HG03066 (cell line): ENCODE results near the gene FGFBP1.

ENCODE experiments used
- ATAC-seq: cut with Tn5 transposase; IDR thresholded peaks from one replicate; pipeline ENCODE4 v1.9.1; 2021; ENCODE audit warnings: low read depth; ENCODE audit not compliant: unreplicated experiment

Gene FGFBP1

DNA sequence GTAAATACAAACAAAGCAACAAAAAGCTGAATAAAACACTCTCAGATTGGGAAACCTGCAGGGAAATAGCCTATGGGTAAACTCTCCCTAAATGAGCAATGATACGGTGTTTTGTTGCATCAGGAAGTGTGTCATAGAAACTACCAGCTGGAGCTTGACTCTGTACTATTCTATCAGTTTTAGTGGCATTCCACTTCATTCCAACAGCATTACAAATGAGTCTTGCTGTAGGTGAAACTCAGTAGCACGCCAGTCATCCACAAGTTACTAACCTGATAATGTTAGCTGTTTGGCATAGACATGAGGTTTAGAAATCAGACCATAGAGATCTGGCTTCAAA lies 24.9 kb downstream of the FGFBP1 start:
- ATAC-seq: no peak

DNA sequence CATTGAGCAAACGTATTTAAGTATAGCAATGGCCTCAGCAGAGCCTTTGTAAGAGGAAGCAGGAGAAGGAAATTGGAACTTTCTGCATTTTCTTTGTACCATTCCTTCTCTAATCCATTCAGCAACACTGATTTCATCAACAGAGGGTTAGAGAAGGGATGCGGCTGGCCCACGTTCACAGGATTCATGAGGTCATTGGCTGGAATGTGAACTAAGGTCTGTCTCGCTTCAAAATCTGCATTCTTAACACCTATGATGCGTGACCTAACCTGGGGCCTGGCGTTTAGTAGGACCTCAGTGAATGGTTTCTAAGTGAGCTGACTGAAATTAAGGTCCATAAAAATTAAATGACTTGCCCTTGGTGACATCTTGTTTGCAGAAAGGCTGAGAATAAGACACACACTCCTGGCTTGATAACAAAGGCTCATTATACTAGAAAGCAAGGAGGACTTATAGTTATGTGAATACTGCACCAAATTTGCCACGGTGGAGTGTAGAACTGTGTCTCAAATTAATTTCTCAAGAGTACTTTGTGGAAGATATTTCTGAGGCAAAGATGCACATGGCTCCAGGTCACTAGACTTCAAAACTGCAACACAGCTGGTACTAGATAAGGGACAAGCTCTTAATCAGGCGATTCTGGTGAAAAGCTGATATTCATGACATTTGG lies 25.4 kb downstream of the FGFBP1 start:
- ATAC-seq: no peak

DNA sequence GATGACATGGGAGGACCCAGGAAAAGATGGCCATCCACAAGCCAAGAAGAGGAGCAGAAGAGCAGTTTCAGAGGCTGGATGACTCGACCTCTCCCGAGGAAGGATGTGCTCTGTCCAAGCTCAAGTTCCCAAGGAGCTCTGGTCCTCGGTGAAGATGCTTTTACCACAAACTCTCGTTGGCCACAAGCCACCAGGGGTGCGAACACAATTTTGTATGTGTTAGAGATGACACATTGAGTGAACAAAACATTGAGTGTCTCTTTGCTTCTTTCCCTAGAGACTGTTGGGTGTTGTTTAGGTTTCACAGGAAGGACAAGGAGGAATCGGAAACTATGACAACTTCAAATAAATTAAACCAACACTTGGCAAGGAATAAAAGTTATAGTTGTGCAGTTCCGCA lies 26.3 kb downstream of the FGFBP1 start:
- ATAC-seq: no peak

DNA sequence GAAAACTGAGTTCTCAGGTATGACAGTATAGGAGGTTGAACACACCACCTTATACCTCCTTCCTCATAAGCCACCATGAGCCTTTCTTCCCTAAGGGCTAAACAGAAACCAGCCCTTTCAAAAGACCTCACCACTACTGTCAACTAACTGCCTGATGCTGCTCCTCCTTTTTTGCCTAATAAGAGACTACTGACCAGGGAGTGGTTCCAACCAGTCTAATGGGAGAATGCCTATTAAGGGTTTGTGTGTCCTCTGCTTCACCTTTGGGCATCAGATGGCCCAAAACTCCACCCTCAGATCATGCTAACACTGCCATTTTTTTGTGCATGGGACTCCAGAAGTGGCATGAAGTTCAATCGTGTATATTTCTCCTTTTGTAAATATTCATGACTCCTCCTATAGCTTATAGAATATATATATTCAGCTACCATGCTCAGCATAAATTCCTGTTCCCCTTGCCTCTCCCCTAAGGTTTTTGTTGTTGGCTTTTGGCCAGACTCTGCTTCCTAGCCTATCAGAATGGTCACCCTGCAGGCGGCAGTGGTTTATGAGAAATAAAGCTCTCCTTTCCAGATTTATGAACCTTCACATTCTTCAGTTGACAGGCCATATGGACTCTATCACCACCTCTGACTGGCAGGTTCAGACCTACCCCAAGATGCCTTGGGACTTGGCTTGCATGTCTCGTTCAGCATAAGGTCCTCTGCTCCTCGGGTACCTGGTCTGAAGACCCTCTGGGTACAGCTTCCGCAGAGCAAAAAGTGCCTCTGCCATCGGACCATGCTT lies 28.2 kb downstream of the FGFBP1 start:
- no peak for ATAC-seq

GRCh38 chr4:15907430-15907829 lies 31.1 kb downstream of the FGFBP1 start:
- ATAC-seq: no peak

DNA sequence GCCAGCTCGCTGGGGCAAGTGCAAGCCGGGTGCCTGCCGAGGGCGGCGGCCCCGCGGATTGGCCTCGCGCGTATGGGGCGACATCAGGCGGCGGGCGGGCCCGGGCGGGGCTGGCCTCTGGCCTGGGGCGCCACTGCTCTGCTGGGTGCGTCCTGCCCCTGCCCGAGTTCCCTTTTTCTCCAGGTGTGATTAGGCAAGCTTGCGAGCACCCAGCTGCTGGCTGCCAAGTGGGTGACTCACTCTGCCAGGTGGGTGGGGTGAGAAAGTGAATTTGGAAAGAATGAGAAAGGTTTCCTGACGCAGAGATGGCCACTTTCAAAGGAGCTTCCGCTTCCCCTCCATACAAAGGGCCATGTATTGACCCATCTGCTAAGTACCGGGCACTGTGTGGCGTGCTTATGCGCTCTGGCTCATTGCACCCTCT lies 32.5 kb downstream of the FGFBP1 start:
- no peak for ATAC-seq

- ATAC-seq: no peak
These were observed 35.8 kb downstream of the FGFBP1 start for GRCh38 chr4:15902746-15903145.

DNA sequence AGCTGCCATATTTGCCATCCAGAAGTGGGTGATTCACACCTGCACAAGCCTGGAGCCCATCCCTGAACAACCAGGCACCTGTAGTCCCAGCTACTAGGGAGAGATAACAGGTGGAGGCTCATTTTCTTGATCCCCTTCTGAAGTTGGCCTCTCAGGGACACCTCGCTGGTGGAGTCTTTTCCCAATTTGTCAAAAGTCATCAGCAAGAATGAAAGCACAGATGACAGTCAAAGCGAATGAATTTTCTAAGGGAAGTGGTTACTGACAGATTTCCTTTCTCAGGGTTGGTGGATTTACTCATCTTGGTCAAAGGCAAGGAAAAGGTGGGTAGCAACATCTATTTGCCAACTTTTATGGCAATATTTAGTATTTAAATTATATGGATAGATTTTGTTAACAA lies 36.5 kb downstream of the FGFBP1 start:
- no peak for ATAC-seq

- no peak for ATAC-seq
These were observed 37.5 kb downstream of the FGFBP1 start for GRCh38 chr4:15901007-15901406.

- no peak for ATAC-seq
These were observed 39.0 kb downstream of the FGFBP1 start for GRCh38 chr4:15899511-15899910.

DNA sequence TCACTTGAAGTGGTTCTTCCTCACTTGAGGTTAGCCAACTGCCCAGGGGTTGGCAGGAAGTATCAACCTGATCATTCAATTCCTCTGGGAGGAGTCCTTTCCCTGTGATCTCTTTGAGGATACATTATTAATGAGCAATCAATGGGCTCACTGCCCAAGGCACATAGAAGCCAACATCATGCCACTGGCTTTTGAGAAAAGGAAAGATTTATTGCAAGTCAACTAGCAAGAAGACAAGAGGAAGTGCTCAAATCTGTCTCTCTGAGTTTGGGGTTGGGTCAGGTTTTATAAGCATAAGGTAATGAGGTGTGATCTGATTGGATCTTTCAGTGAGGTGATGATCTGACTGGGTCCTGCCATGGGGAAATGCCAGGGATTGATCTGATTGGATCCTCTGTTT lies 39.6 kb downstream of the FGFBP1 start:
- no peak for ATAC-seq

GRCh38 chr4:15897577-15897976 lies 41.0 kb downstream of the FGFBP1 start:
- no peak for ATAC-seq

GRCh38 chr4:15894921-15895916 lies 43.3 kb downstream of the FGFBP1 start:
- ATAC-seq: no peak

DNA sequence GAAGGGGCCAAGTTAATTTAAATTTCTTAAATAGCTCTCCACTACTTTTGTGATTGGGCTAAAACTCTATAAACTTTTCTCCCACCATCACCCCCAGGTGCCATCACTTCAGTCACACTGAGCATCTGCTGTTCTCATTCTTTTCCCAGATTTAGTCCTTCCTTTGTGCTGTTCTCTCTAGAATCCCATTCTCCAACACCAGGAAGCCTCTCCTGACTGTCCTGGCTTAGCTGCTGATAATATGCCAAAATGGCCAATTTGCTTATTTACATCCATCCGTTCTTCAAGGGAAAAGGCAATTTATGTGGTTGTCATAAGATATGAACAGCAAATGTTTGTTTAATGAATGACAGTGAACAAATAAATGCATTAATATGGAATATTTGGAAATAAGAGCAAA lies 44.1 kb downstream of the FGFBP1 start:
- no peak for ATAC-seq

- ATAC-seq: no peak
These were observed 44.6 kb downstream of the FGFBP1 start for GRCh38 chr4:15893962-15894361.

GRCh38 chr4:15891312-15891711 lies 47.2 kb downstream of the FGFBP1 start:
- ATAC-seq: no peak

DNA sequence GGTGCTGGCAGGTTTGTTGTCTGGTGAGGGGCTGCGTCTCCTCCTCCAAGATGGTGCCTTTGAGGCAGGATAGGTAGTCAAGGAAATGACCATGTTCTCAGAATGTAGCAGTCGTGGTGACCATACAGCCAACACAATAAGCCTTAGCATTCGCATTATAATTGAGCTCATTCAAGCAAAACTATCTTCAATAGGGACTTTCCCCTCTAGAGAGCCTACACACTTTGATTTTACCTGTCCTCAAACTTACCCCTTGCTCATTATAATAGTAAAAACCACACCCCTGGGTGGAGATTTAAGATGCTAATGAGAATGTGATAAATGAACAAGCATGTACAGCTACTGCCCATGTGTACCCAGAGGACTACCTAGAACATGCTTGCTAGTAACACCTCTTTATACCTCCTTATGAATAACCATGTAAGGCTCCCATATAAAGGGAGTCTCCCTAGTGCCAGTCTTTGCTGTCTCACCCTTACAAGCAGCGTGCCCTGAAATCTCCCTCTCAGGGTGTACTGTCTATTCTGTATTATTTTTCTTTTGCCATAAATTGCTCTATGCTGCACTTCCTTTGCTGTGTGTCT lies 48.2 kb downstream of the FGFBP1 start:
- no peak for ATAC-seq

- ATAC-seq: no peak
These were observed 50.0 kb downstream of the FGFBP1 start for GRCh38 chr4:15888515-15888914.
